CD4-positive, CD25-positive, alpha-beta regulatory T cell (primary cell): ENCODE measurements around the gene PLCB4. TPM values are rescaled to one million over a fixed set of nuclear protein-coding genes. Genes with fewer than 3 reads are reported as not detected.

Source experiments
- ATAC-seq, 2 donors: fragments of 150-1000 bp; cut with Tn5 transposase; one replicate each; pipeline ENCODE4 v1.10.0; 2021; ENCODE audit warnings: low read depth in 2 of 2, moderate number of reproducible peaks in 2 of 2, moderate library complexity in 1 of 2
- DNase-seq, 3 donors: peaks; one replicate each; pipeline versions ENCODE4 v3.0.0 to v3.0.0-alpha.2; 2012 to 2022; ENCODE audit warnings: mixed read lengths in 1 of 3
- H3K27ac ChIP-seq: one replicate; pipeline ENCODE4 v1.7.0; 2013; ENCODE audit warnings: mild to moderate bottlenecking, low read length; ENCODE audit not compliant: insufficient read depth, poor library complexity, severe bottlenecking
- H3K27me3 ChIP-seq: one replicate; pipeline ENCODE4 v1.7.0; 2013; ENCODE audit warnings: low read length; ENCODE audit not compliant: control insufficient read depth, insufficient read depth
- H3K36me3 ChIP-seq: one replicate; pipeline ENCODE4 v1.7.0; 2013; ENCODE audit warnings: mild to moderate bottlenecking, low read length, moderate library complexity; ENCODE audit not compliant: control insufficient read depth, insufficient read depth
- H3K4me1 ChIP-seq: 2 replicates; pipeline ENCODE4 v1.7.0; 2013; ENCODE audit warnings: mild to moderate bottlenecking, low read length; ENCODE audit not compliant: insufficient read depth, control insufficient read depth, poor library complexity, severe bottlenecking
- H3K4me3 ChIP-seq: one replicate; pipeline ENCODE4 v1.7.0; 2013; ENCODE audit warnings: low read depth, mild to moderate bottlenecking, low read length, moderate library complexity
- H3K9me3 ChIP-seq, 2 experiments: 1 replicate in 1 of 2; 2 replicates in 1 of 2; pipeline ENCODE4 v1.7.0; 2013; ENCODE audit warnings: low read length in 2 of 2, mild to moderate bottlenecking in 1 of 2, moderate library complexity in 1 of 2; ENCODE audit not compliant: control insufficient read depth in 2 of 2
- H3K27ac Mint-ChIP-seq, 3 donors: one replicate each; pipeline ENCODE4 v1.8.0; 2020 to 2022; ENCODE audit warnings: mild to moderate bottlenecking in 3 of 3, mixed read lengths in 3 of 3, moderate library complexity in 2 of 3
- H3K27me3 Mint-ChIP-seq: one replicate; pipeline ENCODE4 v1.8.0; 2022; ENCODE audit warnings: mild to moderate bottlenecking, mixed read lengths
- H3K36me3 Mint-ChIP-seq: one replicate; pipeline ENCODE4 v1.8.0; 2020; ENCODE audit warnings: mixed read lengths
- H3K4me1 Mint-ChIP-seq, 4 donors: one replicate each; pipeline ENCODE4 v1.8.0; 2020 to 2022; ENCODE audit warnings: mixed read lengths in 4 of 4, mild to moderate bottlenecking in 1 of 4
- H3K4me3 Mint-ChIP-seq, 4 donors: one replicate each; pipeline ENCODE4 v1.8.0; 2020 to 2022; ENCODE audit warnings: mild to moderate bottlenecking in 4 of 4, mixed read lengths in 4 of 4, moderate library complexity in 3 of 4
- H3K9me3 Mint-ChIP-seq, 7 donors: one replicate each; pipeline ENCODE4 v1.8.0; 2020 to 2022; ENCODE audit warnings: mixed read lengths in 7 of 7, mild to moderate bottlenecking in 3 of 7, moderate library complexity in 2 of 7
- polyA plus RNA-seq, 4 donors: library from polyadenylated mRNA; unstranded; fragments of 300-500 nt; fragmentation: Illumina TruSeq; gene quantifications; one replicate each; pipeline ENCODE4 v1.2.3, GENCODE V29; 2021
- total RNA-seq: library from RNA; stranded (reverse); gene quantifications from one replicate; pipeline ENCODE4 v1.2.3, GENCODE V29; 2022

The PLCB4 gene
- total and polyA plus RNA-seq, 5 donors from 2014 or later: 0.94 TPM; not detected in 4

- no peak for DNase-seq
- Histone ChIP-seq H3K4me1 (no peaks in the 10 kb centered on the region), H3K27ac (no peak overlapping the region), H3K27me3 (no peaks in the 10 kb centered on the region), H3K4me3 (no peak overlapping the region), H3K36me3 (no peaks in the 10 kb centered on the region), H3K9me3 (no peaks in the 10 kb centered on the region)
- Mint-ChIP-seq H3K9me3 (peaks cover 0 to 4% (median 0%) of the 10 kb centered on the region in 7 donors), H3K27ac (no peak overlapping the region), H3K4me3 (no peak overlapping the region), H3K36me3 (no peaks in the 10 kb centered on the region), H3K4me1 (no peaks in the 10 kb centered on the region), H3K27me3 (no peaks in the 10 kb centered on the region)
- no peak for ATAC-seq
These were observed 6.6 kb downstream of the PLCB4 start for GRCh38 chr20:9075264-9076095.

GRCh38 chr20:9076440-9076839, 7.6 kb downstream of the PLCB4 start:
- H3K27ac ChIP-seq: no peak overlapping the region
- Mint-ChIP-seq H3K4me1 (no peaks in the 10 kb centered on the region), H3K9me3 (peaks cover 0 to 6% (median 2%) of the 10 kb centered on the region in 7 donors), H3K36me3 (no peaks in the 10 kb centered on the region), H3K27me3 (no peaks in the 10 kb centered on the region), H3K27ac (no peak overlapping the region), H3K4me3 (no peak overlapping the region)
- no peak overlapping the region for H3K4me3 ChIP-seq
- no peaks in the 10 kb centered on the region for H3K27me3 ChIP-seq
- DNase-seq (no peak), ATAC-seq (no peak)
- no peaks in the 10 kb centered on the region for H3K4me1 ChIP-seq
- H3K36me3 ChIP-seq: no peaks in the 10 kb centered on the region
- H3K9me3 ChIP-seq: no peaks in the 10 kb centered on the region

DNA sequence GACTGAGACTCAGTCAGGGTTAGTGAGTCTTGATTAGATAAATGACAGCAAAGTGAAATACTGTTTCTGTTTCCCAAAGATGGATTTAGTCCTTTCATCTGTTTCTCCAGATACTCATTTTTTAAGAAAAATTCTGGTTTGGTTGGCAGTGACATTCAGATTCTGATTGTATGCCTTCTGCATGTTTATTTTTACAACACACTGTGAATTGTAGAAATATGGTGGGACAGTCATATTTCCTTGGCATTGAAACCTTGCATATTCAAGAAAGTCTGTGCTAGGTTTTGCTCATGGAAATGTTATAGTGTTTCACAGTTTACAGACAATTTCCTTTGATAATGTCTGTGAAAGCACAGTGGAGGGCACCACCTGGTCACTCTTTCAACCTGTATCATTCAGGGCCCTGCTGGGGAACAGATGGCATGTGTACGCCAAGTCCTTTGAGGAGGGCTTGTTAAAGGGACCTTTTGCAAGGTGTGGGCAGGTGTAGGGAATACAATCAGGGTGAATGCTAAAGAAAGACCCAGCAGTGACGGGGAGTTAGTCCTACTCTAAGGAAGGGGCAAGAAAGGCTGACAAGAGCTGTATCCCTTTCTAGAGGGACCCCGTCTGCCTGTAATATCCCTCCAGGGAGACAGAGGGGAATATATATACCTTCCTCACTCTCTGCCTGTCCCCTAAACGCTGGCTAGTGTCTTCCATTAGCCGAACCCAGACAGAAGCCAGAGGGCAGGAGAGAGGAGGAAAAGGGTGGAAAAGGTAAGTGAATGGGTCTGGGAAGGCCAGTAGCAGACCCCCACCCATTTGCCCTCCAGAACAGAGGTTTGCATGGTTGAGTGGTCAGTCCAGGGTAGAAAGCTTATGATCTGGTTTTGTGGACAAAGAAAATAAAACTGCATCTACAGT, 10.2 kb downstream of the PLCB4 start:
- H3K27me3 Mint-ChIP-seq: no peaks in the 10 kb centered on the region
- H3K36me3 Mint-ChIP-seq: no peaks in the 10 kb centered on the region
- no peak overlapping the region for H3K27ac Mint-ChIP-seq
- H3K4me1 Mint-ChIP-seq: no peaks in the 10 kb centered on the region
- ATAC-seq (no peak), DNase-seq (no peak)
- no peak overlapping the region for H3K27ac ChIP-seq
- H3K4me3 Mint-ChIP-seq: no peak overlapping the region
- H3K27me3 ChIP-seq: no peaks in the 10 kb centered on the region
- H3K4me3 ChIP-seq: no peak overlapping the region
- no peaks in the 10 kb centered on the region for H3K4me1 ChIP-seq
- no peaks in the 10 kb centered on the region for H3K9me3 ChIP-seq
- H3K36me3 ChIP-seq: no peaks in the 10 kb centered on the region
- peaks cover 0 to 4% (median 2%) of the 10 kb centered on the region in 7 donors for H3K9me3 Mint-ChIP-seq

DNA sequence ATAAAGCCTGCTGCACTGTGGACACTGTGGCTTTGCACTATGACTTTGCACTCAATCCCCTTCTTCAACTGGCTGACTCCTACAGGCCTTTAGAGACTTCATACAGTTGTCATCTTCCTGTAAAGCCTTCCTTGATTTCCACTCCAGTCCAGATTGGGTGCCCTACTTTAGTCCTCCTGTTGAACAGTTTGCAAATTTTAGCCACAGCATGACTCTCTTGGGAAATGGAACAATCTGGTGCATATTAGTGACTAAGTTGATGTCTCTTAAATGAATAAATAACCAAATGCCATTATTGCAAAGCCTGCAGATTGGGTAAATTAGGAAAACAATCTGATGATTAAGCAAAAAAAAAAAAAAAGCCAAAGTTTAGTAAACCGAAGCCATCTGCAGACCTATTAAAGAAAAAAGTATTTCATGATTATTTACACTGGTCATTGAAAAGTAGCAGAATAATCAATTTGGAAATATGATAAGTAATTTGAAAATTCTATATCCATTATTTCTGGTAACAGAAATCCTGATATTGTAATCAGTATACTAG, 12.6 kb downstream of the PLCB4 start:
- Mint-ChIP-seq H3K4me1 (no peaks in the 10 kb centered on the region), H3K36me3 (no peaks in the 10 kb centered on the region), H3K9me3 (peaks cover 0 to 5% (median 2%) of the 10 kb centered on the region in 7 donors), H3K27ac (no peak overlapping the region), H3K4me3 (no peak overlapping the region), H3K27me3 (no peaks in the 10 kb centered on the region)
- Histone ChIP-seq H3K4me3 (no peak overlapping the region), H3K4me1 (no peaks in the 10 kb centered on the region), H3K27ac (no peak overlapping the region), H3K9me3 (no peaks in the 10 kb centered on the region), H3K36me3 (no peaks in the 10 kb centered on the region), H3K27me3 (no peaks in the 10 kb centered on the region)
- DNase-seq (no peak), ATAC-seq (no peak)

DNA sequence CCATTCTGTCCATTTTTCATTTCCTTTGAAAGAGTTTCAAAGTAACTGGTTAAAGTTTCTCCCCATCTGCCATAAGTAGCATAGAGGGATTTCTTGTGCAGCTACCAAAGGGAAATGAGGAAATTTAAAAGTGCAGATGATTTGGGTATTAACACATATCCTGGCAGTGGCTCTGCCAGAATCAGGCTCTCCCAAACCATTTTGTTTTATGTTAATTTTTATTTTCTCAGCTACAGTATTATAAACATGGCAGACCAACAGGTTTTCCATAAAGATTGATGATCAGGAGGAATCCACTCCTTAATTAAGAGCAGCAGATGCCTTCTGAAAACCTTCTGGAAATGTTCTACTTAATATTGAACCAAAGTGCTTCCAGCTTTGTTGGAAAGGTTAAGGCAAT, 13.9 kb downstream of the PLCB4 start:
- ATAC-seq (no peak), DNase-seq (no peak)
- Mint-ChIP-seq H3K4me1 (no peaks in the 10 kb centered on the region), H3K9me3 (peaks cover 0 to 5% (median 2%) of the 10 kb centered on the region in 7 donors), H3K27me3 (no peaks in the 10 kb centered on the region), H3K36me3 (no peaks in the 10 kb centered on the region), H3K4me3 (no peak overlapping the region), H3K27ac (no peak overlapping the region)
- H3K27me3 ChIP-seq: no peaks in the 10 kb centered on the region
- no peak overlapping the region for H3K27ac ChIP-seq
- no peaks in the 10 kb centered on the region for H3K4me1 ChIP-seq
- no peak overlapping the region for H3K4me3 ChIP-seq
- H3K9me3 ChIP-seq: no peaks in the 10 kb centered on the region
- no peaks in the 10 kb centered on the region for H3K36me3 ChIP-seq

- no peaks in the 10 kb centered on the region for H3K36me3 ChIP-seq
These were observed 18.8 kb downstream of the PLCB4 start for GRCh38 chr20:9087531-9088217.

GRCh38 chr20:9088556-9088955, 19.7 kb downstream of the PLCB4 start:
- Mint-ChIP-seq H3K27me3 (no peaks in the 10 kb centered on the region), H3K9me3 (peaks cover 0 to 5% (median 0%) of the 10 kb centered on the region in 7 donors), H3K36me3 (no peaks in the 10 kb centered on the region), H3K4me3 (no peak overlapping the region), H3K27ac (no peak overlapping the region), H3K4me1 (no peaks in the 10 kb centered on the region)
- no peak for ATAC-seq
- no peaks in the 10 kb centered on the region for H3K36me3 ChIP-seq
- no peak overlapping the region for H3K4me3 ChIP-seq
- no peaks in the 10 kb centered on the region for H3K9me3 ChIP-seq
- no peak overlapping the region for H3K27ac ChIP-seq
- H3K27me3 ChIP-seq: no peaks in the 10 kb centered on the region
- no peak for DNase-seq
- no peaks in the 10 kb centered on the region for H3K4me1 ChIP-seq

More at GRCh38 chr20:9087531-9088217, 18.8 kb downstream of the PLCB4 start:
- H3K4me3 Mint-ChIP-seq: no peak overlapping the region
- H3K27ac ChIP-seq: no peak overlapping the region
- no peak overlapping the region for H3K4me3 ChIP-seq
- peaks cover 0 to 5% (median 0%) of the 10 kb centered on the region in 7 donors for H3K9me3 Mint-ChIP-seq
- H3K27me3 Mint-ChIP-seq: no peaks in the 10 kb centered on the region
- no peak overlapping the region for H3K27ac Mint-ChIP-seq
- no peaks in the 10 kb centered on the region for H3K36me3 Mint-ChIP-seq
- H3K9me3 ChIP-seq: no peaks in the 10 kb centered on the region
- no peaks in the 10 kb centered on the region for H3K4me1 ChIP-seq
- ATAC-seq: no peak
- no peaks in the 10 kb centered on the region for H3K27me3 ChIP-seq
- DNase-seq: no peak
- no peaks in the 10 kb centered on the region for H3K4me1 Mint-ChIP-seq
